ENCODE results near the gene MOCOS. TPM values are rescaled to one million over a fixed set of nuclear protein-coding genes. Genes with fewer than 3 reads are reported as not detected.

MOCOS gene
- total and polyA plus RNA-seq, 9 donors, result 5.4 to 35.5 (median 8.8) TPM

DNA sequence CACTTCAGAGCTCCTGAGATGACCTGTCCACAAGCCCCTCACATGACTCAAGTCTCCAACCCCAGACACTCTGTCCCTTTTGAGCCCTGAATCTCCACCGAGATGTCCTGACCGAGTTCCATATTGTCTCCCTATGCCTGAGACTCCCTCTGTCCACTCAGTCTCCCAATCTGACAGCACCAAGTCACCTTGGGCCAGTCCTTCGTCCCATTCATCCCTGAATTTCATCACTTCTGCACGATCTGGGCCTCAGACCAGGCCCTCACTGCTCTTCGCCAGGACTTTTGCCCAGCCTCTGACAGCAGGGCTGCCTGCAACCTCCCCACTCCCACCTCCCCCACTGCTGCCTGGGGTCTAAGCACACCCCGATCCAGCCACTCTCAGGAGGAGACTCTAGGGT, 4.3 kb upstream of the MOCOS start:
- DNase-seq, result peak in 1 of 5 donors; percentile 31
- TF ChIP-seq POLR2A (IDR thresholded peaks at IDR 0.05) (no peak), EP300 (IDR thresholded peaks at IDR 0.05) (no peak)
- TF ChIP-seq, protein P1, sequence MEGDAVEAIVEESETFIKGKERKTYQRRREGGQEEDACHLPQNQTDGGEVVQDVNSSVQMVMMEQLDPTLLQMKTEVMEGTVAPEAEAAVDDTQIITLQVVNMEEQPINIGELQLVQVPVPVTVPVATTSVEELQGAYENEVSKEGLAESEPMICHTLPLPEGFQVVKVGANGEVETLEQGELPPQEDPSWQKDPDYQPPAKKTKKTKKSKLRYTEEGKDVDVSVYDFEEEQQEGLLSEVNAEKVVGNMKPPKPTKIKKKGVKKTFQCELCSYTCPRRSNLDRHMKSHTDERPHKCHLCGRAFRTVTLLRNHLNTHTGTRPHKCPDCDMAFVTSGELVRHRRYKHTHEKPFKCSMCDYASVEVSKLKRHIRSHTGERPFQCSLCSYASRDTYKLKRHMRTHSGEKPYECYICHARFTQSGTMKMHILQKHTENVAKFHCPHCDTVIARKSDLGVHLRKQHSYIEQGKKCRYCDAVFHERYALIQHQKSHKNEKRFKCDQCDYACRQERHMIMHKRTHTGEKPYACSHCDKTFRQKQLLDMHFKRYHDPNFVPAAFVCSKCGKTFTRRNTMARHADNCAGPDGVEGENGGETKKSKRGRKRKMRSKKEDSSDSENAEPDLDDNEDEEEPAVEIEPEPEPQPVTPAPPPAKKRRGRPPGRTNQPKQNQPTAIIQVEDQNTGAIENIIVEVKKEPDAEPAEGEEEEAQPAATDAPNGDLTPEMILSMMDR (IDR thresholded peaks at IDR 0.05), result no peak
- no peaks in the 10 kb centered on the region for H3K9me3 ChIP-seq
- H3K4me3 ChIP-seq, result no peak overlapping the region
- H3K27me3 ChIP-seq, result no peaks in the 10 kb centered on the region
- H3K4me1 ChIP-seq (ENCODE audit: insufficient read depth), result peaks cover 18% of the 10 kb centered on the region
- H3K27ac ChIP-seq, result peak overlapping the region in 1 of 2 donors; percentile 87
- intact Hi-C loops (cut with DNase I), result no loop called here
- 77 to 89% (median 85%) methylated on average over 6 of the region's 6 CpGs for WGBS, 3 donors
- H3K36me3 ChIP-seq, result no peaks in the 10 kb centered on the region

DNA sequence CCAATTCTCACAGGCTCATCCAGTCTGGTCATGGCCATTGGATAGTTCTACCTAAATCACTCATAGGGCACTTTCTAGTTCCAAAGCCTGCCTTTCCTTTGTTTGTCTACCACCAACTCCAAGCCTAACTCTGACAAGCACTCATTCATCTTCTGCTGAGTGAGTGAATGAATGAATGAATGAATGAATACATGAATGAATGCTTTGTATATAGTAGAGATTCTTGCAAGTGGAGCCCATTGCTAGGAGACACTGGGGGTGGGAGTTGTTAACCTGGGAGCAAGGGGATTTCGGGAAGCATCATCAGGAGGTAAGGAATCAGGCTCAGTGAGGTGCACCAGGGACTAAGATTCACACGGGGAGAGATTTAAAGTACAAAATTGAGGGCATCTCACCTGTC, 3.3 kb upstream of the MOCOS start:
- 89 to 94% (median 93%) methylated on average over 2 of the region's 2 CpGs for WGBS, 3 donors
- no peak for DNase-seq
- H3K9me3 ChIP-seq, result no peaks in the 10 kb centered on the region
- TF ChIP-seq POLR2A (IDR thresholded peaks at IDR 0.05) (no peak), EP300 (IDR thresholded peaks at IDR 0.05) (no peak)
- TF ChIP-seq, protein P1 (IDR thresholded peaks at IDR 0.05), result no peak
- no peak overlapping the region for H3K27ac ChIP-seq
- H3K4me1 ChIP-seq (ENCODE audit: insufficient read depth), result peaks cover 22% of the 10 kb centered on the region
- no peak overlapping the region for H3K4me3 ChIP-seq
- H3K36me3 ChIP-seq, result no peaks in the 10 kb centered on the region
- intact Hi-C loops (cut with DNase I), result no loop called here
- H3K27me3 ChIP-seq, result no peaks in the 10 kb centered on the region

DNA sequence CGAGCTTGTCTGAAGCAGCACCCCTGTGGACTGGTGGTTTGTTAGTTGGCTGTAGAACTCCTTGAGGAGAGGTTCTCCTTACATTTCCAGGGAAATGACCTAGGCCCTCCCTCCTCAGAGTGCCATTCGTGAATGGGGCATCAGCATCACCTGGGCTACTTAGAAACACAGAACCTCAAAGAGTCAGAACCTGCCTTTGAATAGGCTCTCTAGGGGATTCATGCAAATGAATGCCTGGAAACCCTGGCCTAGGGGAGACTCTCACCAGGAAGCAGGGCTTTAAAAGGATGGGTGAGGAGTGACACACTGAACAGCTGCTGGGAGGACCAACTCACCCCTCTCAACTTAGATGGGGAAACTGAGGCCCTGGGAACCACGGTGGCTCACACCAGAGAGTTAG, 2.1 kb upstream of the MOCOS start:
- DNase-seq, result no peak
- 88 to 98% (median 91%) methylated on average over 3 of the region's 3 CpGs for WGBS, 3 donors
- TF ChIP-seq POLR2A (IDR thresholded peaks at IDR 0.05) (no peak), EP300 (IDR thresholded peaks at IDR 0.05) (no peak)
- TF ChIP-seq, protein P1 (IDR thresholded peaks at IDR 0.05), result no peak
- Histone ChIP-seq H3K27me3 (no peaks in the 10 kb centered on the region), H3K27ac (no peak overlapping the region), H3K4me3 (no peak overlapping the region), H3K9me3 (no peaks in the 10 kb centered on the region), H3K4me1 (ENCODE audit: insufficient read depth) (peaks cover 22% of the 10 kb centered on the region), H3K36me3 (no peaks in the 10 kb centered on the region)
- intact Hi-C loops (cut with DNase I), result loop anchor here in 2 of 4 donors (5.0 kb wide), 3 partner anchors 33 to 58 kb away; partner anchors contain the start of genes ELP2 (in 1 of the 2) and SLC39A6 (in 1 of the 2)

DNA sequence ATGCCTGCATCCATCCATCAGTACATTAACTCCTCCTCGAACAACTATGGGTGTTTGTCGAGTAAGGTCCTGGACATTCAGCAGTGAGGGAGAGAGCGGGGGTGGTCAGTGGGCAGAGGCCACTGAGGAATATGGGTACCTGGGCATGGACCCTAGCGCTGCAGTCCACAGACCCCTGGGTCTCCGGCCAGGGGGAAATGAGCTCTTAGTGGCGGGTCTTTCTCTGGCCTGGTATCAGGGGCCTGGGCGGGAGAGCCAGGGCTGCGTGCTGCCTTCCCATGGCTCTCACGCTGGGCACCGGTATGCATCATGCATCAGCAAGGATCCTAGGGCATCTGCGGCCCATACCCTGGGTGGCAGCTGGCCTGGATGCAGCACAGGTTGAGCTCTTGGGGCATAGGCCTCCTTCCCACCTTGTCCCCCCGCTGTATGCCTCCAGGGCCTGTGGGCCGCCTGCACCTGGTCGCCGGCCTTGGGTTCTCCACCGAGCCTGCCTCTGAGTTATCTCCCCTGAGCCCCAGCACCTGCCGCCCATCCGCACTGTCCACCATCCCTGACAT, 1.3 kb upstream of the MOCOS start:
- no peak for TF ChIP-seq EP300 (IDR thresholded peaks at IDR 0.05)
- no peak for TF ChIP-seq POLR2A (IDR thresholded peaks at IDR 0.05)
- TF ChIP-seq, protein P1 (IDR thresholded peaks at IDR 0.05), result no peak
- intact Hi-C loops (cut with DNase I), result loop anchor here in 2 of 4 donors (5.0 kb wide), 3 partner anchors 34 to 59 kb away; partner anchors contain the start of genes ELP2 (in 1 of the 2) and SLC39A6 (in 1 of the 2)
- Histone ChIP-seq H3K9me3 (no peaks in the 10 kb centered on the region), H3K4me1 (ENCODE audit: insufficient read depth) (peaks cover 19% of the 10 kb centered on the region), H3K27ac (no peak overlapping the region), H3K4me3 (peak overlapping the region; percentile 68), H3K36me3 (no peaks in the 10 kb centered on the region), H3K27me3 (no peaks in the 10 kb centered on the region)
- DNase-seq, result peak in 2 of 5 donors; percentile 41 to 47
- WGBS, 3 donors, result 79 to 89% (median 82%) methylated on average over 15 to 18 of the region's 18 CpGs

All from ovary (tissue), 9 donors.